Left colon (tissue), 2 donors: ENCODE measurements around the gene MYH3. TPM values are rescaled to one million over a fixed set of nuclear protein-coding genes. Genes with fewer than 3 reads are reported as not detected.
A peak's percentile ranks its signal among the peaks of the same experiment; 100 is the strongest.

ENCODE experiments used
- ATAC-seq: fragments of 200-7000 bp; cut with Tn5 transposase; one replicate; pipeline ENCODE4 v1.9.1; 2020; ENCODE audit warnings: mild to moderate bottlenecking, moderate library complexity
- DNase-seq, 2 donors: peaks; one replicate each; pipeline ENCODE4 v3.0.0-alpha.2; 2020
- intact Hi-C, 2 donors: fragments of 100-400 bp; cut with DNase I in 1 of 2; cut with micrococcal nuclease in 1 of 2; formaldehyde crosslinking; loops; one replicate each; pipeline versions ENCODE4 v1.11.2 to v1.14.0; 2022; cut with DNase I, micrococcal nuclease
- total RNA-seq, 2 donors: library from RNA; stranded (reverse); fragmentation: NEBNext Ultra II Directional; extraction: Animal tissue kit (Norgen Biotek cat#: 25700); gene quantifications; one replicate each; pipeline ENCODE4 v1.2.1, GENCODE V29; 2021
- donor health status: DM: no; HTN: no; CAD: no.
- donor health status: DM: yes; HTN: yes; CAD: no.

Gene MYH3
- total RNA-seq, 2 donors from 2014 or later: 1.0 to 1.6 TPM

DNA sequence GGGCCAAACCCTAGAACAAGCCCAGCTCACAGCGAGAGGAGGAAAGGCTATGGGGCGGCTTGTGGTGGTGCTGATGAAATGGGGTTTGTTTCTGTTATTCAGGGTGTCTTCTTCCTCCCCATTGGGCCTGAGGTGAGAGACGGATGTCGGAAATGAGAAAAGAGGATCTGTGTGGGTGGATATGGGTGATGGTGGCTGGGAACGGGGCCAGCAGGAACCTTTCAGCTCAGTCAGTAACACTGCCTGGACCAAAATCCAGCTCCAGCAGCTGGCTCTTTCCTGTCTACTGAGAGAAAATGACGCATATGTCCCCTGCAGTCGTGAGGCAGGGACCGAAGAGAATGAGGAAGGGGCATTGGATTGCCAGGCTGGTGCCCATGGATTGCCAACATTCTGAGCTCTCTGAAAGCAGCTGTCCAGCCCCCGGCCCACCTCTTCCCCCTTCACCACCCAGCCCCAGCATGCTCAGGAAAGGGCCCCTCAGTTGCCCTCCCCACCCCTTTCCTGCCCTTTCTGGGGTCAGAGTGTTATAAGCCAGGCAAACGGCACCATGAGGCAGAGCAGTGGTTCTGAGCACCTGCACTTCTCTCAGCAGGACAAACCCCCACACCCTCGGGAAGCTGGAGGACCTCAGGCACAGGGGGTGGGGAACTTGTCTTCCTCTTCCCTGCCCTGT is 4.0 kb downstream of the MYH3 start:
- DNase-seq (no peak), ATAC-seq (no peak)
- intact Hi-C loops: no loop called here

- no peak for DNase-seq
- intact Hi-C loops: no loop called here
- no peak for ATAC-seq
These were observed 5.2 kb downstream of the MYH3 start for GRCh38 chr17:10651927-10652326.

- ATAC-seq: no peak
- intact Hi-C loops: loop anchor here in 1 of 2 donors (5.0 kb wide), 1 partner anchor 198 kb away; no protein-coding TSS in a partner anchor
- DNase-seq: no peak
These were observed 7.5 kb downstream of the MYH3 start for GRCh38 chr17:10649602-10650001.

DNA sequence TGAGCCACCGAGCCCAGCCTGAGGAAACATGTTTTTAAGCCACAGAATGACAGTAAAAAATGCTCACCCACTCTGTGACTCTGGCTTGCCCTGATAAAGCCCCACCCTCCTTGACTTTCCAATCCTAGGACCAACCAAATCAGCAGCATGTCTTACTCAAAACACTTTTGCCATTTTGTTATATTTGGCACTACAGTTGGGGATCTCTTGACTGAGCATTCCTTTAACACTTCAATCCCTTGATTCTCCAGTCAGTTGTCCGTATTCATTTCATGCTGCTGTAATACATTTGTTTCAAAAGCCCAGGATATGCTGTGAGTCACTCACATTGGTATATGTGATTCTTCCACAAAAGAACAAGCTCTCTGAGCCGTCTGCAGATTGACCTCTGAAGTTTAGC is 8.2 kb downstream of the MYH3 start:
- intact Hi-C loops: loop anchor here in 1 of 2 donors (5.0 kb wide), 1 partner anchor 198 kb away; no protein-coding TSS in a partner anchor
- DNase-seq (no peak), ATAC-seq (no peak)

DNA sequence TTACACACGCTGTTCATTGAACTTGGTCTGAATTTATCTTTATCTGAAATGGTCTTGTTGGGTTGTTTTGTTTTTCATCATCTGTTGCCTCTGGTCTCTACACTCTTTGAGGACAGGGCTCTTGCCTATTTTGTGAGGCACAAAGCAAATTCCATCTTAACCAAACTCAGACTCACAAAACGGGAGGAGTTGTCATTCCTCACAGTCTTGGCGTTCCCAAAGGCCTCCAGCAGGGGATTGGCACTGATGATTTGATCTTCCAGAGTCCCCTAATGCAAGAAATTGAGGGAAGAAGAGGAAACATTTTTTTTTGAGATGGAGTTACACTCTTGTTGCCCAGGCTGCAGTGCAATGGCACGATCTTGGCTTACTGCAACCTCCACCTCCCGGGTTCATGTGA is 8.7 kb downstream of the MYH3 start:
- intact Hi-C loops: loop anchor here in 1 of 2 donors (5.0 kb wide), 1 partner anchor 199 kb away; no protein-coding TSS in a partner anchor
- ATAC-seq: no peak

DNA sequence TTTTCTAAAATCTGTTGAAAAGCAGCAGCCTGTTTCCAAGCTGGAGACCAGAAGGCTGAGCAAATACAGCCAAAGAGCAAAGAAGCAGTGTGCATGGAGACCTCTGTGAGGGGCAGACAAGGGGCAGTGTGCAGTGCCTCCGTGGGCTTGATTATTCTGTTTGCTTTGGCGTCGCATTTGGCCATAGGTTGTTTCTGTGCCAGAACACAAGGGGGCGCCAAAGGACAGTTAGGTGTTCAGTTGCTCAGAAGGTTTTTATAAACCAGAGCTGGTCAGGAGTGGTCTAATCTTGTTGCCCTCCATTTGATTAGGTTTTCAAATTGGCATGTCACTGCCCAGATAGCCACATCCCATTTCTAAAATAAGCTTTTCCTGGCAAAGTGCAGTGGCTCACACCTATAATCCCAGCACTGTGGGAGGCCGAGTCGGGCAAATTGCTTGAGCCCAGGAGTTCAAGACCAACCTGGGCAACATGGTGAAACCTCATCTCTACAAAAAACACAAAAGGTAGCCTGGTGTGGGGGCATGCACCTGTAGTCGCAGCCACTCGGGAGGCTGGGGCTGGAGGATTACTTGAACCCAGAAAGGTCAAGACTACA is 10.6 kb downstream of the MYH3 start:
- intact Hi-C loops: loop anchor here in 1 of 2 donors (5.0 kb wide), 1 partner anchor 201 kb away; no protein-coding TSS in a partner anchor
- ATAC-seq: peak; percentile 81
- DNase-seq: peak; percentile 54 to 70

More for the DNA sequence above, 8.7 kb downstream of the MYH3 start:
- DNase-seq: no peak

DNA sequence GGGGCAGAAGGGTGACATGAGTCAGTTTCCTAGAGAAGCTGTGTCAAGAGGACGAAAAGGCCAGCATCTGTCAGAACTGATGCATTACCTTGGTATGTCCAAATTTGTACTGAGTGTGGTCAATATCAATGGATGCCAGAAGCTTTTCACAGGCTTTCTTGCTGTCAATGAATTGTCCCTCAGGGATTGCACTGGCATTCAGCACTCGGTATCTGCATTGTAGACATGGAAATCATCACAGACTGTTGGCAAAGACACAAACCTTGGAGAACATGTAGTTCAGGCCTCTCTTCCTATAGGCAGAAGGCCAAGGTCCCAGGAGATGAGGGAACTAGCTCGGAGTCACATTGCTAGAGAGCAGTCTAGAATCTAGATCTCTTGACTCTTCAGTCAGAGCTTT is 16.6 kb downstream of the MYH3 start:
- intact Hi-C loops: no loop called here
- DNase-seq (no peak), ATAC-seq (no peak)

DNA sequence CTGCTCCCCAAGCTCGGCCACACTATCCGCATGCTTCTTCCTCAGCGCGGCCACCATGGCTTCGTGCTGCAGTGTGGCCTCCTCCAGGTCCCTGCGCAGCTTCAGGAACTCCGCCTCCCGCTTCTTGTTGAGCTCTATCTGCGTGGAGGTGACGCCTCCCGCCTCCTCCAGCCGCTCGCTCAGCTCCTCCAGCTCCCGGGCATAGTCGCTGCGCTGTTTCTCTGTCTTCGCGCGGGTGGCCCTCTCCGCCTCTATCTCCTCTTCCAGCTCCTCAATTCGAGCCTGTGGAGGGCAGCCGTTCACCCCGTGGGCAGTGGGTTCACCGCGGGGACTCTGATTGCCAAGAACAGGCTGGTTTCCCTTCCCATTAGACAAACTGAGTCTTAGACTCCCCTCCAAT is 19.0 kb downstream of the MYH3 start:
- intact Hi-C loops: no loop called here
- ATAC-seq: no peak
- DNase-seq: no peak

GRCh38 chr17:10635290-10635689 is 21.8 kb downstream of the MYH3 start:
- DNase-seq (no peak), ATAC-seq (no peak)
- intact Hi-C loops: no loop called here

DNA sequence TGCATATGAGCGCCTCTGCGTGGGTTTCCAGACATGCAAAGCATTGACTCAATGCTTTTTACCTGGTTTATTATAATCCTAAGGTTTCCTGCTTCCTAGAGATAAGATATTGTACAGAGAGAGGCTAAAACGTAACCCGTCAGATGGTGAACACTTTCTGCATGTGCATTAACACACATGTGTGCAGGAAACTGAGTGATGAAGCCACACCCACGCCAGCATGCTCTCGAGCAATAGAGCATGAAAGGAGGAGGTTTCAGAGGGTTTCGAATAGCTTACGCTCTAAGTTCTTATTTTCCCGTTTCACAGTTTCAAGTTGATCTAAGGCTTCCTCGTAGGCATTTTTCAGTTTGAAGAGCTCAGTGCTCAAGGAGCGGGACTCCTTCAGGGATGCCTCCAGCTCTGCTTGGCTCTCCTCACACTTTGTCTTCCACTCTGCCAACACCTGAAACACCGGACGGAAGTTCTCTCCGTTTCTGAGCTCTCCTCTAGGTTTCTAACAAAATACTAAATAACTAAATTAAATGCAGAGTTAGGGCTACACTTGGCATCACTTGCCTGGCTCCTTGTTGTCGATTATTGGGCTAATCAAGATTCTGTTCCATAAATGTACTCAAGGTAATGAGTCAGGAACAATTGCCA is 23.2 kb downstream of the MYH3 start:
- ATAC-seq (no peak), DNase-seq (no peak)
- intact Hi-C loops: no loop called here

DNA sequence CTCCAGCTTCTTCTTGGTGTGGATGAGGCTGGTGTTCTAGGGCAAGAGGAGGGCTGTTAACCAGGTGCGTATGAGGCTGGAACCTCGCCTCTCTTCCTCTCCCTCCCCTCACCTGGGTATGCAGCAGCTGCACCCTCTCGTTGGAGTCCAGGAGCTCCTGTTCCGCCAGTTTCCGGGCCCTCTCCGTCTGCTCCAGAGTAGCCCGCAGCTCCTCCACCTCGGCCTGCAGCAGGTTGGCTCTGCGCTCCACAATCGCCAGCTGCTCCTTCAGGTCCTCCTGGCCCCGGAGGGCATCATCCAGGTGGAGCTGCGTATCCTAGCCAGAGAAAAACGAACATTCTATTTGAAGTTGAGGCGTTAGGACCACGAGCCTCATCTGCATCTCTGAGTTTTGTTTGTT is 25.4 kb downstream of the MYH3 start:
- DNase-seq (no peak), ATAC-seq (no peak)
- intact Hi-C loops: no loop called here

DNA sequence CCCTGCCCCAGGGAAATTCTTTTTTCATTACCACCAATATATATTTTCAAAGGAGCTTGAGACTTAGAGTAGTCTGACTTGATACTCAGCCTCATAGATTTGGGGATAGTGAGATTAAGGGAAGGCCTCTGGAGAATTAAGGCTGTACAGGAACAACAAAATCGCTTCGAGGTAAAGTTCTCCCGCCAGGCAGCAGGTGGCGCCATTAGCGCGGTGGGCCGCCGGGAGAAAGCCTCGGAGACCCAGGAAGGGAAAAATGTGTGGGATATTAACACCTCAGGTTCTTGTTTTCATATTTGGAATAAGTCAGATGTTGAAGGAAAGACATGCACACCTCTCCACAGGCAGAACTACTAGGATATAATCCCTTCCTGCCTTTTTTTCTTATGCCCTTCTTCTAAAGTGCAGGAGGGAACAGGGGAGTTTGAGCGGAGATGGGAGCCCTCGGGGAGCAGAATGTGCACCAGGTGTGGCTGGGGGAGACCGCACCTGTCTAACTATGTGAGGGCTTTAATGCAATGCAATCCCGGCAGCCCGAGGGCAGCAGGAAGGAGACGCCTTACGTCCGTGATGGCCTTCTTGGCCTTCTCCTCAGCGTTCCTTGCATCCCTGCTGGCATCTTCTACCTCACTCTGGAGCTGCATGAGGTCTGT is 25.9 kb downstream of the MYH3 start:
- peak; percentile 56 for ATAC-seq
- intact Hi-C loops: no loop called here
- no peak for DNase-seq

- ATAC-seq (no peak), DNase-seq (no peak)
- intact Hi-C loops: no loop called here
These were observed 27.4 kb downstream of the MYH3 start for GRCh38 chr17:10629706-10630105.

GRCh38 chr17:10628756-10629155 is 28.4 kb downstream of the MYH3 start:
- ATAC-seq: no peak
- DNase-seq: no peak
- intact Hi-C loops: no loop called here

GRCh38 chr17:10626390-10626789 is 30.7 kb downstream of the MYH3 start:
- intact Hi-C loops: no loop called here
- DNase-seq (no peak), ATAC-seq (no peak)

GRCh38 chr17:10624969-10625368 is 32.1 kb downstream of the MYH3 start:
- intact Hi-C loops: no loop called here
- DNase-seq: no peak
- ATAC-seq: no peak

- ATAC-seq (peak; percentile 62), DNase-seq (no peak)
- intact Hi-C loops: no loop called here
These were observed 33.3 kb downstream of the MYH3 start for GRCh38 chr17:10623737-10624338.

GRCh38 chr17:10622617-10623485 is 34.3 kb downstream of the MYH3 start:
- intact Hi-C loops: no loop called here
- ATAC-seq (no peak), DNase-seq (no peak)
